ENCODE measurements around the gene PLEKHG3. TPM values are rescaled to one million over a fixed set of nuclear protein-coding genes. Genes with fewer than 3 reads are reported as not detected.

Gene PLEKHG3
- total and polyA plus RNA-seq, 8 donors, result 33.3 to 60.7 (median 39.7) TPM

GRCh38 chr14:64732066-64732465 lies 27.8 kb downstream of the PLEKHG3 start:
- Histone ChIP-seq H3K36me3 (peaks cover 0 to 52% (median 13%) of the 10 kb centered on the region in 3 donors), H3K27ac (no peak overlapping the region), H3K4me1 (peaks cover 10 to 21% (median 14%) of the 10 kb centered on the region in 3 donors), H3K9me3 (no peaks in the 10 kb centered on the region), H3K27me3 (no peaks in the 10 kb centered on the region), H3K4me3 (no peak overlapping the region)
- WGBS, 2 donors, result 93 to 96% methylated on average over 4 of the region's 4 CpGs
- ATAC-seq, result no peak
- TF ChIP-seq, protein P1, sequence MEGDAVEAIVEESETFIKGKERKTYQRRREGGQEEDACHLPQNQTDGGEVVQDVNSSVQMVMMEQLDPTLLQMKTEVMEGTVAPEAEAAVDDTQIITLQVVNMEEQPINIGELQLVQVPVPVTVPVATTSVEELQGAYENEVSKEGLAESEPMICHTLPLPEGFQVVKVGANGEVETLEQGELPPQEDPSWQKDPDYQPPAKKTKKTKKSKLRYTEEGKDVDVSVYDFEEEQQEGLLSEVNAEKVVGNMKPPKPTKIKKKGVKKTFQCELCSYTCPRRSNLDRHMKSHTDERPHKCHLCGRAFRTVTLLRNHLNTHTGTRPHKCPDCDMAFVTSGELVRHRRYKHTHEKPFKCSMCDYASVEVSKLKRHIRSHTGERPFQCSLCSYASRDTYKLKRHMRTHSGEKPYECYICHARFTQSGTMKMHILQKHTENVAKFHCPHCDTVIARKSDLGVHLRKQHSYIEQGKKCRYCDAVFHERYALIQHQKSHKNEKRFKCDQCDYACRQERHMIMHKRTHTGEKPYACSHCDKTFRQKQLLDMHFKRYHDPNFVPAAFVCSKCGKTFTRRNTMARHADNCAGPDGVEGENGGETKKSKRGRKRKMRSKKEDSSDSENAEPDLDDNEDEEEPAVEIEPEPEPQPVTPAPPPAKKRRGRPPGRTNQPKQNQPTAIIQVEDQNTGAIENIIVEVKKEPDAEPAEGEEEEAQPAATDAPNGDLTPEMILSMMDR (IDR thresholded peaks at IDR 0.05), result no peak
- peak in 1 of 6 donors; percentile 30 for DNase-seq
- no peak for FAIRE-seq
- intact Hi-C loops (cut with DNase I), result no loop called here

GRCh38 chr14:64732536-64733120 lies 28.4 kb downstream of the PLEKHG3 start:
- H3K4me3 ChIP-seq, result no peak overlapping the region
- TF ChIP-seq, protein P1 (IDR thresholded peaks at IDR 0.05), result no peak
- peaks cover 0 to 51% (median 13%) of the 10 kb centered on the region in 3 donors for H3K36me3 ChIP-seq
- no peak for FAIRE-seq
- peak in 1 of 6 donors; percentile 56 for DNase-seq
- no peak for ATAC-seq
- WGBS, 2 donors, result 92 to 93% methylated on average over 14 of the region's 14 CpGs
- H3K4me1 ChIP-seq, result peaks cover 15 to 21% (median 18%) of the 10 kb centered on the region in 3 donors
- intact Hi-C loops (cut with DNase I), result no loop called here
- H3K27me3 ChIP-seq, result no peaks in the 10 kb centered on the region
- no peaks in the 10 kb centered on the region for H3K9me3 ChIP-seq
- no peak overlapping the region for H3K27ac ChIP-seq

GRCh38 chr14:64733321-64733720 lies 29.1 kb downstream of the PLEKHG3 start:
- ATAC-seq (no peak), FAIRE-seq (no peak), DNase-seq (peak in 1 of 6 donors; percentile 43)
- 90% methylated on average over 11 of the region's 11 CpGs for WGBS, 2 donors
- Histone ChIP-seq H3K27me3 (no peaks in the 10 kb centered on the region), H3K4me1 (peaks cover 16 to 19% (median 18%) of the 10 kb centered on the region in 3 donors), H3K27ac (no peak overlapping the region), H3K4me3 (no peak overlapping the region), H3K9me3 (no peaks in the 10 kb centered on the region), H3K36me3 (peaks cover 0 to 44% (median 9%) of the 10 kb centered on the region in 3 donors)
- TF ChIP-seq, protein P1 (IDR thresholded peaks at IDR 0.05), result no peak
- intact Hi-C loops (cut with DNase I), result no loop called here

DNA sequence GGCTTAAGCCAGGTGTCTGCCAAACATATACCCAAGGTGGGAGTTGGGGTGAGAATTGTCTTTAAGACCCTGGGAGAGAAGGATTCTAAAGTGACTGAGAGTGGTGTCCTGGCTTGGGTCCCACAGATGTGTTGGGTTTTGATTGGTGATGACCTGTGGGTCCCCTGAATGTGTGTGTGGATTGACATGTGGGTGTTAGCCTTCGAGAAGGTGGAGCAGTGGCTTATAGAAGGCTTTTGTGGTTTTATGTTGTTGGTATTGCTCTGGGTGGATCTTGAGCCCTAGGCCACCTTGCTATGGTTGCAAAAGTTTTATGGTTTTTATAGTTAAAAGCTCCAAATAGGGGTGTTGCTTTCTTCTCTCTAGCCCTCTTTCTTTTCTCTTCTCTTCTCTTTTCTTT lies 29.7 kb downstream of the PLEKHG3 start:
- H3K9me3 ChIP-seq, result no peaks in the 10 kb centered on the region
- peaks cover 0 to 39% (median 11%) of the 10 kb centered on the region in 3 donors for H3K36me3 ChIP-seq
- intact Hi-C loops (cut with DNase I), result no loop called here
- ATAC-seq (no peak), DNase-seq (no peak), FAIRE-seq (no peak)
- WGBS, 2 donors, result 82 to 94% methylated on average over 1 of the region's 1 CpG
- H3K27ac ChIP-seq, result no peak overlapping the region
- no peak overlapping the region for H3K4me3 ChIP-seq
- H3K27me3 ChIP-seq, result no peaks in the 10 kb centered on the region
- TF ChIP-seq, protein P1 (IDR thresholded peaks at IDR 0.05), result no peak
- H3K4me1 ChIP-seq, result peaks cover 16 to 19% (median 18%) of the 10 kb centered on the region in 3 donors

DNA sequence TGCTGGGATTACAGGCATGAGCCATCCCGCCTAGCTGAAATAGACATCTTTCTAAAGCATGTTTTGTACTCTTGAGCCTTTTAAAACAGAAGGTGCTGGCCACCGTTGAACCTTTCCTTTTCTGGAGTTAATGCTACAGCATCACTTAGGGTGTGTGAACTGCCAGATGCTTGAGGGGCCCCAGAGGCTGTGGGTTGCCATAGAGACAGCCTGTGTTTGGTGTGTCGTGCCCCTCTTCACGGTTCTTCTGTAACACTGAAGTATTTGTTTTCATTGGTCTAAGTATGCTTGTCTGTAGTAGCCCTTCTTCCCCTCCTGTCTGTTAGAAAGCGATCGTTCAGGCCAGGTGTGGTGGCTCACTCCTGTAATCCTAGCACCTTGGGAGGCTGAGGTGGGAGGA lies 30.8 kb downstream of the PLEKHG3 start:
- Histone ChIP-seq H3K4me1 (peaks cover 16 to 19% (median 18%) of the 10 kb centered on the region in 3 donors), H3K9me3 (no peaks in the 10 kb centered on the region), H3K4me3 (no peak overlapping the region), H3K36me3 (peaks cover 0 to 33% (median 12%) of the 10 kb centered on the region in 3 donors), H3K27ac (peak overlapping the region in 1 of 4 donors; percentile 77), H3K27me3 (no peaks in the 10 kb centered on the region)
- intact Hi-C loops (cut with DNase I), result no loop called here
- 72 to 77% methylated on average over 6 of the region's 6 CpGs for WGBS, 2 donors
- FAIRE-seq, result no peak
- ATAC-seq, result no peak
- peak in 1 of 6 donors; percentile 1 for DNase-seq
- TF ChIP-seq, protein P1 (IDR thresholded peaks at IDR 0.05), result no peak

Data from pancreas (tissue), 10 donors.